ENCODE measurements around the gene PALM3. TPM values are rescaled to one million over a fixed set of nuclear protein-coding genes. Genes with fewer than 3 reads are reported as not detected.
A peak's percentile ranks its signal among the peaks of the same experiment; 100 is the strongest.
"Not testable (repeated sequence)": the region's sequence is repeated elsewhere in the genome, so short reads cannot be mapped to it uniquely, and the experiment has no call there.

Gene PALM3
- total RNA-seq, 1 donor from 2014 or later = 0.10 TPM

GRCh38 chr19:14031719-14032480 is 30.0 kb downstream of the PALM3 start, which contains the start of gene IL27RA:
Gene IL27RA (plus strand): TSS chr19:14031762. CDS start chr19:14031873, 111 bp downstream.
- peak; percentile 27 for DNase-seq

- no peak for DNase-seq
Observed at GRCh38 chr19:14030997-14031718, 30.7 kb downstream of the PALM3 start.

- DNase-seq = no peak
Observed at GRCh38 chr19:14028901-14029300, 33.0 kb downstream of the PALM3 start.

GRCh38 chr19:14027856-14028450 is 33.9 kb downstream of the PALM3 start, which contains the start of gene RLN3:
Gene RLN3 (plus strand): TSS chr19:14028148. CDS start chr19:14028205, 57 bp downstream.
- DNase-seq = no peak

GRCh38 chr19:14026652-14027192 is 35.2 kb downstream of the PALM3 start:
- not testable (repeated sequence) for DNase-seq

GRCh38 chr19:14023404-14024235 is 38.3 kb downstream of the PALM3 start:
- DNase-seq = no peak

- no peak for DNase-seq
Observed at GRCh38 chr19:14022469-14022868, 39.4 kb downstream of the PALM3 start.

GRCh38 chr19:14021474-14021873 is 40.4 kb downstream of the PALM3 start:
- DNase-seq = no peak

GRCh38 chr19:14019739-14020138 is 42.1 kb downstream of the PALM3 start:
- not testable (repeated sequence) for DNase-seq

GRCh38 chr19:14019100-14019499 is 42.8 kb downstream of the PALM3 start:
- no peak for DNase-seq

GRCh38 chr19:14015524-14016035 is 46.3 kb downstream of the PALM3 start:
- DNase-seq = no peak

GRCh38 chr19:14012378-14012915 is 49.4 kb downstream of the PALM3 start:
- DNase-seq = no peak

GRCh38 chr19:14006766-14007562 is 54.9 kb downstream of the PALM3 start:
- no peak for DNase-seq

- DNase-seq = peak; percentile 100
Observed at GRCh38 chr19:14006085-14006765, 55.7 kb downstream of the PALM3 start, which contains the start of gene RFX1. Gene RFX1 (minus strand): TSS chr19:14006320. CDS start chr19:13993843, 12,477 bp downstream.

GRCh38 chr19:14005349-14006084 is 56.4 kb downstream of the PALM3 start:
- DNase-seq = peak; percentile 57

- no peak for DNase-seq
Observed at GRCh38 chr19:14004619-14005348, 57.1 kb downstream of the PALM3 start.

All from skin of body (tissue), 2 donors.